Psoas muscle (tissue), 8 donors: Measurements from ENCODE around the gene AMH. TPM values are rescaled to one million over a fixed set of nuclear protein-coding genes. Genes with fewer than 3 reads are reported as not detected.

ENCODE experiments used
- ATAC-seq, 4 donors: fragments of 200-7000 bp; cut with Tn5 transposase; one replicate each; pipeline ENCODE4 v1.9.1; 2020; ENCODE audit warnings: moderate library complexity in 3 of 4, mild to moderate bottlenecking in 2 of 4
- DNase-seq, 2 donors: peaks; one replicate each; pipeline ENCODE4 v3.0.0-alpha.2; 2020
- H3K27ac ChIP-seq: fragments of 200-600 bp; one replicate; pipeline ENCODE4 v1.8.0; 2022
- H3K27me3 ChIP-seq, 3 donors: fragments of 200-600 bp in 1 of 3; one replicate each; pipeline versions ENCODE4 v1.6.1 to v1.8.0; 2013 to 2022; ENCODE audit warnings: low read length in 2 of 3, mild to moderate bottlenecking in 2 of 3, moderate library complexity in 1 of 3; ENCODE audit not compliant: insufficient read depth in 3 of 3
- H3K36me3 ChIP-seq, 2 donors: fragments of 200-600 bp in 1 of 2; one replicate each; pipeline versions ENCODE4 v1.6.1 to v1.8.0; 2013 to 2022; ENCODE audit warnings: low read depth in 1 of 2, mild to moderate bottlenecking in 1 of 2, moderate library complexity in 1 of 2; ENCODE audit not compliant: insufficient read depth in 1 of 2
- H3K4me1 ChIP-seq: fragments of 200-600 bp; one replicate; pipeline ENCODE4 v1.8.0; 2022
- H3K4me3 ChIP-seq: fragments of 200-600 bp; one replicate; pipeline ENCODE4 v1.8.0; 2022; ENCODE audit warnings: mild to moderate bottlenecking
- H3K9me3 ChIP-seq: fragments of 200-600 bp; one replicate; pipeline ENCODE4 v1.8.0; 2022
- CTCF ChIP-seq: fragments of 200-600 bp; IDR thresholded peaks from one replicate; pipeline ENCODE4 v1.8.0; 2022; ENCODE audit warnings: antibody characterized with exemption
- WGBS, 3 donors: extraction: QIAGEN DNeasy Blood & Tissue Kit; methylation state at CpG; one replicate each; pipeline versions ENCODE4 v1.1.6 to v1.1.7; 2013; 5-methylcytosine and 5-hydroxymethylcytosine counted together
- intact Hi-C, 2 donors: fragments of 100-400 bp; cut with DNase I; formaldehyde crosslinking; loops; one replicate each; pipeline versions ENCODE4 v1.11.0 to v1.14.2; 2022
- polyA plus RNA-seq, 3 donors: library from polyadenylated mRNA; stranded (reverse); fragments of 200-250 nt; gene quantifications; one replicate each; pipeline ENCODE4 v1.2.3, GENCODE V29; 2013
- total RNA-seq, 4 donors: library from RNA; stranded (reverse); fragmentation: NEBNext Ultra II Directional in 2 of 4; extraction: Animal tissue kit (Norgen Biotek cat#: 25700) in 2 of 4; gene quantifications; one replicate each; pipeline versions ENCODE4 v1.2.1 to v1.2.4, GENCODE V29; 2021 to 2023
- donor health status: healthy with polysubstance abuse.
- donor health status: DM: no; HTN: no; CAD: no; lungs with moderate emphysema.
- donor health status: Bipolar disorder and iron deficiency.
- donor health status: healthy.
- donor health status: DM: yes; HTN: yes; CAD: no.
- donor health status: DM: no; HTN: no; CAD: no.
- donor health status: DM: no; HTN: no; CAD: no.
- donor health status: DM: yes; HTN: yes; CAD: no.

AMH gene
- total and polyA plus RNA-seq, 7 donors, result 0.38 to 3.6 (median 2.2) TPM

GRCh38 chr19:2270157-2270422, 21.0 kb downstream of the AMH start:
- no peaks in the 10 kb centered on the region for H3K9me3 ChIP-seq
- peak overlapping the region; percentile 99 for H3K27ac ChIP-seq
- no peak for TF ChIP-seq CTCF
- peaks cover 49% of the 10 kb centered on the region for H3K4me1 ChIP-seq
- peak overlapping the region; percentile 97 for H3K4me3 ChIP-seq
- ATAC-seq (peak in 1 of 4 donors; percentile 22), DNase-seq (peak; percentile 79 to 85)
- H3K27me3 ChIP-seq, result no peaks in the 10 kb centered on the region
- H3K36me3 ChIP-seq, result peaks cover 0 to 23% of the 10 kb centered on the region in 2 donors
- 0 to 2% (median 0%) methylated on average over 21 to 30 of the region's 30 CpGs for WGBS, 3 donors
- intact Hi-C loops, result loop anchor here (5.0 to 10.0 kb wide), 2 partner anchors 113 to 115 kb away; partner anchors contain the start of gene AP3D1 (in 1 of the 2)

GRCh38 chr19:2270423-2271233, 21.5 kb downstream of the AMH start:
- no peaks in the 10 kb centered on the region for H3K27me3 ChIP-seq
- H3K4me1 ChIP-seq, result peaks cover 54% of the 10 kb centered on the region
- ATAC-seq (peak; percentile 43 to 53 (median 52)), DNase-seq (peak; percentile 91 to 95)
- peak overlapping the region; percentile 99 for H3K27ac ChIP-seq
- peaks cover 0 to 23% of the 10 kb centered on the region in 2 donors for H3K36me3 ChIP-seq
- no peaks in the 10 kb centered on the region for H3K9me3 ChIP-seq
- intact Hi-C loops, result loop anchor here (5.0 to 10.0 kb wide), 2 partner anchors 113 to 116 kb away; partner anchors contain the start of gene AP3D1 (in 1 of the 2)
- WGBS, 3 donors, result 1% methylated on average over 56 to 88 of the region's 88 CpGs
- peak overlapping the region; percentile 97 for H3K4me3 ChIP-seq
- TF ChIP-seq CTCF, result no peak

- peaks cover 56% of the 10 kb centered on the region for H3K4me1 ChIP-seq
- no peaks in the 10 kb centered on the region for H3K9me3 ChIP-seq
- peaks cover 0 to 28% of the 10 kb centered on the region in 2 donors for H3K36me3 ChIP-seq
- peak; percentile 67 to 82 for DNase-seq
- peak overlapping the region; percentile 97 for H3K4me3 ChIP-seq
- peak overlapping the region; percentile 99 for H3K27ac ChIP-seq
- no peaks in the 10 kb centered on the region for H3K27me3 ChIP-seq
- intact Hi-C loops, result loop anchor here (2.0 to 10.0 kb wide), 3 partner anchors 35 to 117 kb away; partner anchors contain the start of genes PLEKHJ1 (in 2 of the 2), SF3A2 (in 2 of the 2) and AP3D1 (in 1 of the 2)
- 18 to 33% (median 24%) methylated on average over 39 to 43 of the region's 43 CpGs for WGBS, 3 donors
- TF ChIP-seq CTCF, result no peak
- peak; percentile 22 to 67 (median 54) for ATAC-seq
These were observed 22.3 kb downstream of the AMH start for GRCh38 chr19:2271234-2272103.

GRCh38 chr19:2273356-2274184, 24.4 kb downstream of the AMH start:
- peak; percentile 84 to 91 for DNase-seq
- 8 to 11% (median 11%) methylated on average over 45 of the region's 45 CpGs for WGBS, 3 donors
- peak; percentile 95 for TF ChIP-seq CTCF
- H3K9me3 ChIP-seq, result no peaks in the 10 kb centered on the region
- H3K4me1 ChIP-seq, result peaks cover 49% of the 10 kb centered on the region
- peaks cover 0 to 28% of the 10 kb centered on the region in 2 donors for H3K36me3 ChIP-seq
- ATAC-seq, result peak; percentile 13 to 32 (median 20)
- intact Hi-C loops, result loop anchor here (2.0 to 10.0 kb wide), 4 partner anchors 37 to 119 kb away; partner anchors contain the start of genes PLEKHJ1 (in 2 of the 2), SF3A2 (in 2 of the 2) and AP3D1 (in 1 of the 2)
- H3K4me3 ChIP-seq, result peak overlapping the region; percentile 97
- peak overlapping the region; percentile 99 for H3K27ac ChIP-seq
- no peaks in the 10 kb centered on the region for H3K27me3 ChIP-seq
